Measurements from ENCODE around the gene ADIPOR1.

The ADIPOR1 gene

DNA sequence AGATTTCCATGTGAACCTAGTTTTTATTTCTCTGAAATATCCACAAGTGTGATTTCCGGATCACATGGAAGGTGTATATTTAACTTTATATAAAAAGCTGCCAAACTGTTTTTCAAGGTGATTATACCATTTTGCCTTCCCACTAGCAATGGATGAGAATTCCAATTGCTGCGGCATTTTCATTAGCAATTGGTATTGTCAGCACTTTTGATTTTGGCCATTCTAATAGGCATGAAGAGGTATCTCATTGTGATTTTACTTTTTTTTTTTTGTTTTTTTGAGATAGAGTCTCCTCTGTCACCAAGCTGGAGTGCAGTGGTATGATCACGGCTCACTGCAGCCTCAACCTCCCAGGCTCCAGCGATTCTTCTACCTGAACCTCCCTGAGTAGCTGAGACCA is 13.9 kb upstream of the ADIPOR1 start:
- no peak for DNase-seq (ENCODE audit: low read depth)

DNA sequence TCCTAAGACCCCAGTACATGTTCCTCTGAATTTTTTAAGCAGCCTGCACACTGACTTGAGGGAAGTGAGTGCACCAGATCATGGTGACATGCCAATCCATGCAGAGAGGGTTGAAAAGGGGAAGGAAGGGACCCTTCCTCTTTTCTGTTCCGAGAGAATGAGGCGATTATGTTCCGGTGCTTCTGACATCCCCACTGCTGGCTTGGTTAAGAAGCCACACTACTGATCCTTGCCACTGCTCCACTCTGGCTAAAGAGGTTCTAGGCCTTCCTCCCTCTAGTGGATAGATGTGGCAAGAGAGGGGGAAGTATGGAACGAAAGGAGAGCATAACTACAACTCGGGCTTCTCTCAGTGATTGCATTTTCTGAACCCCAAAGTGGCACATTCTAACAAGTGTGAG is 10.8 kb upstream of the ADIPOR1 start:
- no peak for DNase-seq (ENCODE audit: low read depth)

DNA sequence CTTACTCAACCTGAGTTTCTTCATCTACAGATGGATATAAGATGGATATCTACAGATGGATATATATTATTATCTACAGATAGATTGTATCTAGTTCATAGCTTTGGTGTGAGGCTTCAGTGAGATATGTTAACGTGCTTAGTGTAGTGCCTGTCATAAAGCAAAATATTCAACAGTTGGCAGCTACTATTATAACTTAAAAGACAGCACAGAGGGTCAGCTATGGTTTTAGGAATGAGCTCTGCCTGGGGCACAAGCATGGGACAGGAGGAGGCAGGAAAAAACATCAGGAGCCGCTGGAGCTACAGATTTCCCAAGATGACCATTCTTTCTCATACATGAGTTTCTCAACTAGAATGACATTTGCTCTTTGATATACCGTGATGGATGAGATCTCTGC is 10.2 kb upstream of the ADIPOR1 start:
- DNase-seq (ENCODE audit: low read depth) = no peak

DNA sequence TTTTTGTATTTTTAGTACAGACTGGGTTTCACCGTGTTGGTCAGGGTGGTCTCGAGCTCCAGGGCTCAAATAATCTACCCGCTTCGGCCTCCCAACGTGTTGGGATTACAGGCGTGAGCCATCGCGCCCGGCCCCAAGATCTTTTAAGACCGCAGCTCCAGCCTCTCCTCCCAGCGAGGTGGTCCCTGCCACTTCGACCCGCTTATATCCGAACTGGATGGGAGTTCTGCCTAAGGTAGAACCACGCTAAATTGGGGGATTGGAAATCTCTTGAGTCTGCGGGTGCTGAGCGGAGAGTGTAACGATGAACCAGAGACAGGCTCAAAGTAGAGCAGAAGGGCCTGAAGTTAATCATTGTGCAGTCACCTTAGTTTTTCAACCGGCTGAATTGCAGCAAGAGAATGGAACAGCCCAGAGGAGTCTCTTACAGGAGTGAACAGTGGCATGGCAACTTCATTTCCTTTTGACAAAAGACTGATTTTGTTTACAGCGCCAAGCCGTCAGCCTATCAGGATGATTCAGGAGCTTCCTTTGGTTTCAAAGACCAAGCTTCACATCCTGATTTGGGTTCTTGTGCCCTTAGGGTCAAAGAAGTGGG is 9.7 kb upstream of the ADIPOR1 start:
- no peak for DNase-seq (ENCODE audit: low read depth)

DNA sequence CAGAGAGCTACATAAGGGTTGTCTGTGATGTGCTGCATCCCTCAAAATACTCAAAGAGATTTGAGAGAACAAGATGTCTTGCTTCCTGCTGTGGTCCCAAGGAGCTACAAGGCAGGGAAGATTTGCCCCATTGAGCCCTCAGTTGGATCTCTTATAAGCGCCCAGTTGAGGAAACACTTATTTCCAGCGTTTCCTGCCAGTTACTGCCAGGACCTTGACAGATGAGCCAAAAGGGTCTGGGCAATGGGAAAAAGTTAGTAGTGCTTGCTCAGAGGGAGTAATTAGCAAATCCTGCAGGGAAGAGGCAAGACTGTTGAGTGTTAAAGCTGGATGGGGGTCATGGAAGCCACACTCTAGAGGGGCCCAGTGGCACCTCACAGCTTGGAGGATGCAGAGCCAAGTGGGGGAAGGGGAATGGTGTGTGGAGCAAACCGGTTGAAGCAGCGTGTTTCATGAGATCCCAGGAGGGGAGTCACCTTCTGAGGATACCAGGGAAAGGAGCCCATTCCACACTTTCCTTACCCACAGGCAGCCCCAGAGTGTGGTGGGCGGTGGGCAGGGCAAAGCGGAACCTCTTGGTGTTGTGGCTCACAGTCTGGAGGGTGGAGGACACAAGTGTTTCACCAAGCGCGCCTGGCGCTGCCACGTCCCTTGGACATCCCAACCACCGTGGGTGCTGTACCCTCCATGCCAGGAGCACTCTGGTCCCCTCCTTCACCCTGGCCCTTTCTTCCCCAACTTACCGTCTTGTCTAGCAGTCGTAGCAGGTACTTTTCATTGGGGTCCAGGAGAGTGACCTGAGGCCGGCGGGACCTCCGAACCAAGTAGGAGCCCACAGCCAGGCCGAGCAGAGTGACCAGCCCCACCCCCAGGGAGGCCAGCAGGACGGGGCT is 8.1 kb upstream of the ADIPOR1 start:
- DNase-seq (ENCODE audit: low read depth) = no peak

DNA sequence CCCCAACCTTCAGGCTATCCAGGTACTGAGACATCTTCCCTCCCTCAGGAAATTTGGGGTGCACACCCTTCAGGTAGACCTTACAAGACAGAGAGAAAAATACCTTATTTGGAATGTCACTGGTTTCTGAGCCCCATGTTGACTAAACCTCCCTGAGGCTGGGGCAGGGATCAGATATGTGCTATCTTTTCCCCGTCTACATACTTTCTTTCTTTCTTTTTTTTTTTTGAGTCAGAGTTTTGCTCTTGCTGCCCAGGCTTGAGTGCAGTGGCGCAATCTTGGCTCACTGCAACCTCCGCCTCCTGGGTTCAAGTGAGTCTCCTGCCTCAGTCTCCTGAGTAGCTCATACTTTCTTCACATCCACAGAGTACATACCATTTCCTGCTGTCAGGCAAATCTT is 7.3 kb upstream of the ADIPOR1 start:
- DNase-seq (ENCODE audit: low read depth) = no peak

DNA sequence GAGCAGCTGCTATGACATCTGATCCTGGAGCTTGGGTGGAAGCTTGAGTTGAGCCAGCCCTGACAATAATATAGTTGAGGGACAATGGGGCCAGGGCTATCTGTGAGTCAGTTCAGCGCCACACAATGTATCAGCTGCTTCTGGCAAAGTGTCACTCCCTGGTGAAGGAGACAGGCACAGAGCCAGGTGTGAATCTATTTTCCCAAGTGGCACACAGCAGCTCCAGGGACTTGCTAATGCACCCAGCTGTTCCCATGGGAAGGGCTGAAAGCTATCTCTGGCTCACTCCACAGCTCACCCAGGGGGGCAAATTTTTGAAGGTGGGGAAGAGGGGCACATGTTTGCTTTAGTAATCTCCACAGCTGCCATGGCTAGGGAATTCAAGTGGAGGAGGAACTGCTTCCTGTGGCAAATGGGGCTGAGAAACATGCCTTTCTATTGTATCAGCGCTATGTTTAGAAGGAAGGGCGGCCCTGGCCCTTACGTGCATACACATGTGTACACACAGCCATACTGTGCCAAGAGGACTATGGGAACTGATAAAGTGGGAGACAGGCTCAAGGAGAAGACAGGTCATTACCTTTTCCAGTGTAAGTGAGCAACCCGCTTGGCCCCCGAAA is 6.8 kb upstream of the ADIPOR1 start:
- DNase-seq (ENCODE audit: low read depth) = no peak

DNA sequence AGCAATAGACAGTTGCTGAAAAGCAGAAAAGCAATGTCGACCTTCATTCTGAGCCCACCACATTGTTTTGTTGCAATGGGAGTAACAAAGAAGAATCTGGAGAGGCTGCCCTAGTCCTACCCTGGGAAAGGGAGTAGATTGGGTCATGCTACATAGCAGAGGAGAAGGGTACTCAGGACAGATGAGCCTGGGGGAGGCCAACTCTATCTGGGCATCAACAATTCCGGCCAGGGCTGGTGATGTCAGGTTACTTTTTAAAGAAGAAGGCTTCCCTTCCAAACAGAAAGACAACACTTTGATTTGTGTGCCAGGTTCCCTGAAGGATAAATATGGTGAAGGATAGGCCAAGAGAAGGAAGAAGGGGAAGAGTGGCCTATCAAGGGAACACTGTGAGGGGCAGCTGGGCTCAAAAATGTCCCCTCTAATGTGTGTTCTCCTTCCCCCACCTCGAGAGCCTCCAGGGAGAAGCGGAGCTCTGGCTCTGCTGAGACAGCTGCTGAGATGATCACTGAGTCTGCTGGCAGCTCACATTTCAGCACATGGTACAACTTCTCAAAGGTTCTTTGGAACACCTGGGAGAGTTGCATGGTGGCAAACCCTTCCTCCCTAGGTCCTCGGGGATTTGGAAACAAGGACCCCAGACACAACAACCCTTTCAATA is 3.2 kb upstream of the ADIPOR1 start:
- no peak for DNase-seq (ENCODE audit: low read depth)

DNA sequence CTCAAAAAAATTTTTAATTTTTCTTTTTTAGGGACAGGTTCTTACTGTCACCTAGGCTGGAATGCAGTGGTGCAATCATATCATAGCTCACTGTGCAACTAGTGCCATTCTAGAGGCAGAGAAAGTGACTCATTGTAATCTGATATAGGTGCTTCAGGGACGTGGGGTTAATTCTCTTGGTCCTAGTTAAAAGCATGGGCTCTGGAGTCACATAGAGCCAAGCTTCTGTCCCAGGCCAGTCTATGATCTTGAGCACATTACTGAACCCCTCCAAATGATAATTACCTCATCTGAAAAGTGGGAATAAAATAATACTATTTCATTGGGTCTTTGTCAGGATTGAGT is 1.1 kb upstream of the ADIPOR1 start:
- no peak for DNase-seq (ENCODE audit: low read depth)

DNA sequence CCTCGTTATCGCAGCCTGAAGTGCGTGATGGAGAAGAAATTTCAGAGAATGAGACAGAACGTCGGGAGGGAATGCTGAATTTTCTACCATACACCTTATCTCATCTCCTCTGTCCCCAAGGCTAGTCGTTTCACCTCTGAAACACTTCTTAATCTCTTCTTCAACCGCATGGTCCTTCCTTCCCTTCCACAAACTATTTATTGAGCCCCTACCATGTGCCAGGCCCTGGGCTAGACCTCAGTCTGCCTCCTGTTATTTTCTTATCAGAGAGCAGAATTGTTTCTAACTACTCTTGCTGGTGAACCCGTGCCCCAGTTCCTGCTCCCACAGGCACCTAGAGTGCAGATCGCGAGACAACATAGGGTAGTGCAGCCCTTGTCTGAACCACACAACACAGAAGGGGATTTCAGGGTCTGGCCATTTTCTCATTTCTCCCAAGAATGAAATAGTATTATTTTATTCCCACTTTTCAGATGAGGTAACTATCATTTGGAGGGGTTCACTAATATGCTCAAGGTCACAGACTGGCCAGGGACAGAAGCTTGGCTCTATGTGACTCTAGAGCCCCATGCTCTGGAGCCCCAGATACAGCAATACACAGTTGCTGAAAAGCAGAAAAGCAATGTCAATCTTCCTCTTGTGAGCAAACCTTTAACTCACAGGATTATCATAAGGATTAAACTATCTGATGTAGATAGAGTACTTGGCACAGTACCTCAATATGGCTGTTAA is 598 bp upstream of the ADIPOR1 start:
- no peak for DNase-seq (ENCODE audit: low read depth)

DNA sequence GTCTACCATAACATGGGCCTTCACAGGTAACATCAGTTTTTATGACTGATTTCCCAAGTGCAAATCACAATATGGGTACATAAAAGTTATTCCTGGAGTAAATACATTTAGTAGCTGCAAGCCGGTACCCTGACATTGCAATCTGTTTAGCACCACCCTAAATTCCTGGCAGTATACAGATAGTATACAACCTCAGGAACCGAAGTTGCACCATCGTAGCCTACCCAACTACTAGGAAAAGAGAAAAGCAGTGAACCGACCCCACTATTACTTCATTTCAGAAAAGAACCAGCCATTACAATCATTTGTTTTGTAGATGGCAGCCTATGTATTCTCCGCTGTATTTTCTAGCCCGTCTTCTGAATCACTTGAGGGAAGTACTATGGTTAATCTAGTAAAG is 1.1 kb downstream of the ADIPOR1 start:
- DNase-seq (ENCODE audit: low read depth) = no peak

DNA sequence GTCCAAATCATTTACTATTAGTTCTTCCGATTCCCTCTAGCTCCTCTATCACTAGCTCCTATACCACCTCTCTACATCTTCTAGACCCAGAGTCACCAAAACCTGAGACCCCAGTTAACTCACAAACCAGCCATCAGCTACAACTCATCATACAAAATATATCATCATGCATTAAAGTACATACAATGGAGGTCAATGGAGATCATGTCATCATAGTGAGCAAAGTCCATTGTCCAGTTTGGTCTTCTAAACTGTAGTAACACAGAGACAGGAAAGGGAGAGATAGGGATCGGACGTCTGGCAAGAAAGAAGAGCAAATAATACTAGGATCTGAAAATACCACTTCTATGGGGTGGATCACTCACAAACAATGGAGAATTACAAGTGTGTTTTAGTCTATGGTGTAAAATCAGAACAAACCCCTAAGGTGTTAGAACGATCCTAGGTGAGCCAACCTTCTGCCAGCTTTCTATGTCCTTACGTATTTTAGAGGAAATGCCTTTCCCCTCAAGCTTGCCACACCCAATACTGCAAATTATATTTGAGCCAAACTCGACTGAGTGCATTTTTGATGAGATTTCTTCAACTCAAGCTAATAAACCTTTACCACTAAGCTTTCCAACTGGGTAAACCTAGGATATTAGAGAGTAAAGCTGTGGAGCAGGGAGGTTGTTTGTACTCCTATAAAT is 3.9 kb downstream of the ADIPOR1 start:
- no peak for DNase-seq (ENCODE audit: low read depth)

DNA sequence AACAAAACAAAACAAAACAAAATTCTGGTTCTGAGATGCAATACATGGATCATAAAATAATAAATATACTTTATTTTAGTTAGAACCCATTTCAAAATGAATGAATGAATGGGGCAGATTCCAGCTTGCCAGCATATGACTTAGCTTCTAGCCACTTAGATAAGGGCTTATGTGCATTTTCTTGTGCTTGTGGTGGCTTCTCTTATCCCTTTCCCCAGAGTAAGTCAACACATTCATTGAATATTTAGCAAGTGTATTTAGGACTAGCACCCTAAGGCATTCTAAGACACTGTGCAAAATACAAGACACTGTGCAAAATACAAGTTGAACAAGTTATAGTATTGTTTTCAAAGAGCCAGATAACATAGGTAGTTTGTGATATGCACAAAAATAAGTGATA is 4.7 kb downstream of the ADIPOR1 start:
- no peak for DNase-seq (ENCODE audit: low read depth)

DNA sequence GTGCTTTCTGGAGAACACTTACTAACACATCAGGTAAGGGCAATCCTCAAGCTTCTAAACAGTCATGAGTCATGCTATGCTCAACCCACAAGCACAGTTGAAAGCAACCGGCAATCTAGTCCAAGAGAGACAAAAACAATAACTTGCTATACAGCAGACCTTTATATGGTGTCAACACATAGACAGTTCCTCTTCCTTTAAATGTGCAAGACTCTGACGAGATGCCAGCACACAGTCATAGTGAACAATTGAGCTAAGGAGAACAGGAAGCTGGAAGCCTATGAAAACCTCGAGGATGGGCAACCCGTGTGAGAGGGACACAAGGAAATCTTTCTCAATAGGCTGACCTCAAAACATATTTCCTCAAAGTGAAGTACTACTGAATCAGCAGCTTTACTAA is 5.3 kb downstream of the ADIPOR1 start:
- no peak for DNase-seq (ENCODE audit: low read depth)

DNA sequence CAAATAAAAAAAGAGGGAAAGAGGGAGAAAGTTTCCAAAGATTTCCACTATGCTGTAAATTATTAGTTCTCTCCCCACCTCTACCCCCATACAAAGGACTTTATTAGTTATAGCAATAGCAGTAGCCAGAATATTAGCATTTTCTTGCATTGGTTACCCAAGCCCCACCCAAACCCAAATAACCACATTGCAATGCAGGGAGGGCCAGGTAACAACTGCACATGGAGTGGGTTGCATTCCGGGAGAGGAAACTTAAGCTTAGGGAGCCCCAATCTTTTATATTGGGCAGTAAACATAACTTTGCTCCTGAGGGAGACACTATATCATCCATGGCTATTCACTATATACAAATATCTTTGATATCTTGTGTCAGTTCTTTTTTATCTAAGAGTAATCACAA is 6.0 kb downstream of the ADIPOR1 start:
- DNase-seq (ENCODE audit: low read depth) = no peak

DNA sequence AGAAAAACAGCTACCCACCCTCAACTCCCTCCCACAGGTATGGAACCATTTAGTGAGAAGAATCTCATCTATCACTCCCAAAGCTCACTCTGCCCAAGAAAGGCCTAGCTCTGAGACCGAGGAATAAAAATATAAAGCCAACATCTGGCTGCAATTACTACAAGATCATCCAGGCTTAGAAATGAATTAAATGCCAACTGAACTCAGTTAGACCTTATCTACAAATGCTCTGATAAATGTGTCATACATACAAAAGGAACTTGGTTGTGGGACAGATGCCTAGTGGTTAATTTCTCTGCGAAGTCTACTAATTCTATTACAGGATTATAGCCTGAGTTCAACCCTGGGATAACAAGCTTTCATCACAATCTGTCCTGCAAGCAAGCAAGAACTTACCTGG is 6.7 kb downstream of the ADIPOR1 start:
- no peak for DNase-seq (ENCODE audit: low read depth)

DNA sequence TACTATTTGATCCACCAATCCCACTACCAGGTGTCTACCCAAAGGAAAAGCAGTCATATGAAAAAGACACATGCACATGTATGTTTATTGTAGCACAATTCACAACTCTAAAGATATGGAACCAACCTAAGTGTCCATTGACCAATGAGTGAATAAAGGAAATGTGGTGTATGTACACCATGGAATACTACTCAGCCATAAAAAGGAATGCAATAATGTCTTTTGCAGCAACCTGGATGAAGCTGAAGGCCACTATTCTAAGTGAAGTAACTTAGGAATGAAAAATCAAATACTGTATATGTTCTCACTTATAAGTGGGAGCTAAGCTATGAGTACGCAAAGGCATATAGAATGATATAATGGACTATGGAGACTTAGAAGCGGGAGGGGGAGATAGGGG is 12.6 kb downstream of the ADIPOR1 start:
- DNase-seq (ENCODE audit: low read depth) = no peak

DNA sequence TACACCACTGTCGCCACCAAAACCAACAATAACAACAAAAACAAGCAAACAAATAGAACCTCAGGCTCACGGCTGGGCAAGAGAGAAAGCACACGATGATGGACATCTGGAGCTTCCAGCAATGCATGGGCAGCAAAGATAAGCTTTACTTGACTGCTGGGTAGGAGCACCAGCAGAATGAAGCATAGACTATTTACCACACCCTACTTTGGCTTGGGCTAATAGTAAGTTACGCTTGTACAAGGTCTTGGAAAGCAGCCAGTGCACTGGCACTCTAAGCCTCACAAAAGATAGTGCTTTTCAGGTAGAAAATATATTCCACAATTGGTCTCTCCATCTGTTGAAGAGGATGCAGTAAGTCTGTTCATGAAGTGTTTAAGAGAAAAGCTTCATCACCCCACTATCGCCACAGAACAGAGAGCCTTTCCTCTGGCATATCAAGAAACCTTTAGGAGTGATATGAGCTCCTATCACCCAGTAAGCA is 13.6 kb downstream of the ADIPOR1 start:
- DNase-seq (ENCODE audit: low read depth) = no peak

DNA sequence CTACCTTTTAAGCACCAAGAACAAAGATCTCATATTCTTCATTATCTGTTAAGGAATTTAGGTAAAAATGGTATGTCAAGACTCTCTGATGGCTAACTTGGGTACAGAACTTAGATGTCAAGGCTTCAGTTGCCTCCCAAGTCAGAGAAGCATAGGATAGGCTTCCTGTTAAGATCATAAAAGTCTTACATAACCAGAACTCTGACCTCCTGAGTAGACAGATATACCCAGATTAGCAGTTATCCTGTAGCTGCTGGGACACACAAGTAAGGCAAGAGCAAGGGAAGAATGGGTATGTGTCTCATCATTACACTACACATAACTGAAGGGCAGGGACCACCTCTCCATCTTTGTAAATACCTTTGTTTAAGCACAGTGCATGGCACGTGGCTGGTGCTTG is 15.7 kb downstream of the ADIPOR1 start:
- DNase-seq (ENCODE audit: low read depth) = no peak

DNA sequence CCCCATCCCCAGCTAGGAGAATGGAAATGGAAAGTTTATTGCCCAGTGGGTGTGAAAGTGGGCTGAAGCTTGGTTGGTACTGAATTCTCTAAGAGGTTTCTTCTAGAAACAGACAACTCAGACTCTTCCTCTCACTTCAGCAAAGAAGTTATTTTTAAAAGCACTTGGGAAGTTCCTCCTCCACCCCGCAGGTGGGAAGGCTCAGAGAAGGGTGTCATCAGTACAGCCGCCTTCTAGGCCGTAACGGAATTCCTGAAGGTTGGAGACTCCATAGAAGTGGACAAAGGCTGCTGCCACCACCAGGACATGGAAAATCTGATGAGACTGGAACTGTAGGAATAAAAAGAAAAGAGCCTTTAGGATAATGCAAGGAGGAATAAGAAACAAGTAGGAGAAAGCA is 16.7 kb downstream of the ADIPOR1 start:
- no peak for DNase-seq (ENCODE audit: low read depth)

DNA sequence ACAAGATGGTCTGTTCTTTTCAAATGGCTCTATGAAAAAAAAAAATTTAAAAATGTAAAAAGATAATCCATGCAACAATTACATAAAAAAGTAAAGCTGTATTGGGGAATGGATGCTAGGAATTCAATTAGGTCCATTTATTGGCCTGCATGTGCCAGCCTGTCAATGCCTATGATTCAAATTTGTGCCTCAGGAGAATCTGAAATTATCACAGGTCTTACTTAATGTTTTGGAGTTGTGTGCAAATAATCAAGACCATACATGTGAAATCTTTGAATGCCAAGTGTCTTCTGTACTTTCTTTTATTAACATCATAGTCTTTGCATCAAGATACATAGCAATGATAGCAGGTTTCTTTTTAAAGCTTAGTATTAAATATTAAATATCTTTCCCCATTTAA is 17.6 kb downstream of the ADIPOR1 start:
- no peak for DNase-seq (ENCODE audit: low read depth)

Measured in stimulated activated CD8-positive, alpha-beta memory T cell treated with anti-CD3 and anti-CD28 coated beads, Interleukin-7, amount 100 ng/mL, for 24 hours (primary cell).